Measurements from ENCODE around the gene GAGE13.
A peak's percentile ranks its signal among the peaks of the same experiment; 100 is the strongest.
"Not testable (repeated sequence)": the region's sequence is repeated elsewhere in the genome, so short reads cannot be mapped to it uniquely, and the experiment has no call there.

Gene GAGE13

DNA sequence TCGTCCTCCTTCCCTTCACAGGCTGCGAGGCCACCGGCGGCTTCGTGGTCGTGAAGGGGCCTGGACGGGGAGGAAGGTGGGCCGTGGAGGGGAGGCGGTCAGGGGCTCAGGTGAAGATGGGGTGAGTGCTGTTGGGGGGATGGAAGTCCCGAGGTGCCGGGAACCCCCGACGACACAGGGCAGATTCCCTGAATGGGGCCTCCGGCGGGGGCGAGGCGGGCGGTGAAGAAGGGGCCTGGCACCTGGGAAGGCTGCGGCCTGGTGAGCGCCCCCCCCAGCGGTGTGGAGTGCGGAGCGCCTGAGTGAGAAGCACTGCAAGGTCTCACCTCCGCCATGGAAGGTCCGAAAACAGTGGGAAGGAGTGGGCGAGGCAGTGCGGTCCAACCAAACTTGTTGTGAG is 9.1 kb upstream of the GAGE13 start:
- DNase-seq; intact Hi-C loops (cut with DNase I): not testable (repeated sequence)

- intact Hi-C loops (cut with DNase I); DNase-seq: not testable (repeated sequence)
These were observed 7.6 kb upstream of the GAGE13 start for GRCh38 chrX:49323735-49324134.

DNA sequence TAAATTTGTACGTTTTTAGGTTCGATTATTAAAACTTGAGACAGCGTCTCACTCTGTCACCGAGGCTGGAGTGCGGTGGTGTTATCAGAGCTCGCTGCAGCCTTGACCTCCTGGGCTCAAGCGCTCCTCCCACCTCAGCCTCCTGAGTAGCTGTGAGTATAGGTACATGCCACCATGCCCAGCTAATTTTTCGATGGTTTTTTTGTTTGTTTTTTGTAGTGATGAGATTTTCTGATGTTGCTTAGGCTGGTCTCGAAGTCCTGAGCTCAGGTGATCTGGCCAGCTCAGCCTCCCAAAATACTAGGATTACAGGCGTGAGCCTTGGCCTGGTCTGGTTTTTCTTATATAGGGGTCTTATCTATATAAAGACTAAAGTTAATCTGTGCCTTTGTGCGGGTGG is 961 bp upstream of the GAGE13 start:
- DNase-seq; intact Hi-C loops (cut with DNase I): not testable (repeated sequence)

DNA sequence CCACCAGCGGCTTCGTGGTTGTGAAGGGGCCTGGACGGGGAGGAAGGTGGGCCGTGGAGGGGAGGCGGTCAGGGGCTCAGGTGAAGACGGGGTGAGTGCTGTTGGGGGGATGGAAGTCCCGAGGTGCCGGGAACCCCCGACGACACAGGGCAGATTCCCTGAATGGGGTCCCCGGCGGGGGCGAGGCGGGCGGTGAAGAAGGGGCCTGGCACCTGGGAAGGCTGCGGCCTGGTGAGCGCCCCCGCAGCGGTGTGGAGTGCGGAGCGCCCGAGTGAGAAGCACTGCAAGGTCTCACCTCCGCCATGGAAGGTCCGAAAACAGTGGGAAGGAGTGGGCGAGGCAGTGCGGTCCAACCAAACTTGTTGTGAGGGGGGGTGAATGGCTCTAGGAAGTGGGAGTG is 459 bp downstream of the GAGE13 start:
- intact Hi-C loops (cut with DNase I): not testable (repeated sequence)
- peak in 1 of 42 donors; percentile 40 for DNase-seq

DNA sequence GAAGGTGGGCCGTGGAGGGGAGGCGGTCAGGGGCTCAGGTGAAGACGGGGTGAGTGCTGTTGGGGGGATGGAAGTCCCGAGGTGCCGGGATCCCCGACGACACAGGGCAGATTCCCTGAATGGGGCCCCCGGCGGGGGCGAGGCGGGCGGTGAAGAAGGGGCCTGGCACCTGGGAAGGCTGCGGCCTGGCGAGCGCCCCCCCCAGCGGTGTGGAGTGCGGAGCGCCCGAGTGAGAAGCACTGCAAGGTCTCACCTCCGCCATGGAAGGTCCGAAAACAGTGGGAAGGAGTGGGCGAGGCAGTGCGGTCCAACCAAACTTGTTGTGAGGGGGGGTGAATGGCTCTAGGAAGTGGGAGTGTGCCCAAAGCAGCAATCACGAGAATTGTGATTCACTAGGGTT is 10.1 kb downstream of the GAGE13 start:
- DNase-seq: peak in 5 of 42 donors; percentile 4 to 33 (median 22)
- intact Hi-C loops (cut with DNase I): not testable (repeated sequence)

- intact Hi-C loops (cut with DNase I); DNase-seq: not testable (repeated sequence)
These were observed 13.3 kb downstream of the GAGE13 start for GRCh38 chrX:49344496-49345175.

DNA sequence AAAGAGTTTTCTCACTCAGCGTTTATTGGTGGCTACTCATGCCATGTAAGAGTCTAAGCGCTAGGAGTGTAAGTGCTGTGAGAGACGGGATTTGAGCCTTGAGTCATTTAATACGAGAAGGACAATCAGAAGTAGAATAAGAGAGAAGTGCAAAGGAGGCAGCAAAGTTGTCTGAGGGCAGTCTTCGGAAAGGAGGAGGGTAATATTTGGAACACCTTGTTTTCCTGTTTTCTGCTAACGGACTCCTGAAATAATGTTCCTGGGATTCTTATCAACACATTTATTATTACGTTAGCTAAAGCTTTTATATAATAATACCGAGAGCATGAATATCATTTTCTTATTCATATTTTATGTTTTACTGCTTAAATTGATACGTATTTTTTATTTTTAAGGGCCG is 14.0 kb downstream of the GAGE13 start:
- DNase-seq: not testable (repeated sequence)

GRCh38 chrX:49346150-49346549 is 14.8 kb downstream of the GAGE13 start:
- intact Hi-C loops (cut with DNase I): not testable (repeated sequence)
- peak in 12 of 42 donors; percentile 1 to 72 (median 25) for DNase-seq

More for the DNA sequence above, 14.0 kb downstream of the GAGE13 start:
- intact Hi-C loops (cut with DNase I): not testable (repeated sequence)
